Type B pancreatic cell (in vitro differentiated cells): ENCODE results near the gene TMEM37. TPM values are rescaled to one million over a fixed set of nuclear protein-coding genes. Genes with fewer than 3 reads are reported as not detected.
A peak's percentile ranks its signal among the peaks of the same experiment; 100 is the strongest.

Experiments
- DNase-seq: peaks from one replicate; pipeline ENCODE4 v3.0.0; 2021; ENCODE audit warnings: mixed read lengths; ENCODE audit not compliant: unreplicated experiment; ENCODE audit errors: extremely low spot score
- H3K27ac Mint-ChIP-seq: 2 replicates; pipeline ENCODE4 v1.8.0; 2021; ENCODE audit warnings: mild to moderate bottlenecking, mixed read lengths
- H3K27me3 Mint-ChIP-seq: 2 replicates; pipeline ENCODE4 v1.8.0; 2021; ENCODE audit warnings: mixed read lengths
- H3K36me3 Mint-ChIP-seq: 2 replicates; pipeline ENCODE4 v1.8.0; 2021; ENCODE audit warnings: mixed read lengths
- H3K4me1 Mint-ChIP-seq: one replicate; pipeline ENCODE4 v1.8.0; 2021; ENCODE audit warnings: mixed read lengths; ENCODE audit not compliant: unreplicated experiment
- H3K4me3 Mint-ChIP-seq: 2 replicates; pipeline ENCODE4 v1.8.0; 2021; ENCODE audit warnings: mild to moderate bottlenecking, mixed read lengths
- H3K9me3 Mint-ChIP-seq: 2 replicates; pipeline ENCODE4 v1.8.0; 2021; ENCODE audit warnings: mixed read lengths
- CTCF ChIP-seq: fragments of 200-600 bp; sonication (generic); conservative IDR thresholded peaks from 2 replicates; pipeline ENCODE4 v1.5.0; 2021; ENCODE audit warnings: antibody characterized with exemption, mild to moderate bottlenecking
- total RNA-seq: library from RNA; stranded (reverse); gene quantifications from 2 replicates; pipeline ENCODE4 v1.2.1, GENCODE V29; 2021; ENCODE audit warnings: low replicate concordance

The TMEM37 gene
- total RNA-seq, 1 donor from 2014 or later = 11.8 TPM

- peak; percentile 57 for DNase-seq
- H3K27me3 Mint-ChIP-seq = peaks cover 3% of the 10 kb centered on the region
- peaks cover 25% of the 10 kb centered on the region for H3K4me1 Mint-ChIP-seq
- no peak overlapping the region for H3K4me3 Mint-ChIP-seq
- H3K27ac Mint-ChIP-seq = no peak overlapping the region
- TF ChIP-seq CTCF = no peak
- no peaks in the 10 kb centered on the region for H3K9me3 Mint-ChIP-seq
- no peaks in the 10 kb centered on the region for H3K36me3 Mint-ChIP-seq
These were observed 49.1 kb downstream of the TMEM37 start for GRCh38 chr2:119480718-119481142.

- H3K9me3 Mint-ChIP-seq = no peaks in the 10 kb centered on the region
- peaks cover 29% of the 10 kb centered on the region for H3K4me1 Mint-ChIP-seq
- H3K27ac Mint-ChIP-seq = no peak overlapping the region
- TF ChIP-seq CTCF = no peak
- H3K36me3 Mint-ChIP-seq = no peaks in the 10 kb centered on the region
- no peak overlapping the region for H3K4me3 Mint-ChIP-seq
- peaks cover 8% of the 10 kb centered on the region for H3K27me3 Mint-ChIP-seq
- peak; percentile 64 for DNase-seq
These were observed 50.1 kb downstream of the TMEM37 start for GRCh38 chr2:119481501-119482455.

- Mint-ChIP-seq H3K27me3 (peaks cover 9% of the 10 kb centered on the region), H3K4me1 (peaks cover 38% of the 10 kb centered on the region), H3K27ac (no peak overlapping the region), H3K36me3 (no peaks in the 10 kb centered on the region), H3K4me3 (no peak overlapping the region), H3K9me3 (no peaks in the 10 kb centered on the region)
- TF ChIP-seq CTCF = no peak
- DNase-seq = peak; percentile 64
These were observed 51.1 kb downstream of the TMEM37 start for GRCh38 chr2:119482481-119483394.

GRCh38 chr2:119483395-119483753 is 51.7 kb downstream of the TMEM37 start:
- Mint-ChIP-seq H3K36me3 (no peaks in the 10 kb centered on the region), H3K27ac (no peak overlapping the region), H3K4me1 (peaks cover 44% of the 10 kb centered on the region), H3K27me3 (peaks cover 9% of the 10 kb centered on the region), H3K4me3 (no peak overlapping the region), H3K9me3 (no peaks in the 10 kb centered on the region)
- no peak for TF ChIP-seq CTCF
- DNase-seq = no peak

DNA sequence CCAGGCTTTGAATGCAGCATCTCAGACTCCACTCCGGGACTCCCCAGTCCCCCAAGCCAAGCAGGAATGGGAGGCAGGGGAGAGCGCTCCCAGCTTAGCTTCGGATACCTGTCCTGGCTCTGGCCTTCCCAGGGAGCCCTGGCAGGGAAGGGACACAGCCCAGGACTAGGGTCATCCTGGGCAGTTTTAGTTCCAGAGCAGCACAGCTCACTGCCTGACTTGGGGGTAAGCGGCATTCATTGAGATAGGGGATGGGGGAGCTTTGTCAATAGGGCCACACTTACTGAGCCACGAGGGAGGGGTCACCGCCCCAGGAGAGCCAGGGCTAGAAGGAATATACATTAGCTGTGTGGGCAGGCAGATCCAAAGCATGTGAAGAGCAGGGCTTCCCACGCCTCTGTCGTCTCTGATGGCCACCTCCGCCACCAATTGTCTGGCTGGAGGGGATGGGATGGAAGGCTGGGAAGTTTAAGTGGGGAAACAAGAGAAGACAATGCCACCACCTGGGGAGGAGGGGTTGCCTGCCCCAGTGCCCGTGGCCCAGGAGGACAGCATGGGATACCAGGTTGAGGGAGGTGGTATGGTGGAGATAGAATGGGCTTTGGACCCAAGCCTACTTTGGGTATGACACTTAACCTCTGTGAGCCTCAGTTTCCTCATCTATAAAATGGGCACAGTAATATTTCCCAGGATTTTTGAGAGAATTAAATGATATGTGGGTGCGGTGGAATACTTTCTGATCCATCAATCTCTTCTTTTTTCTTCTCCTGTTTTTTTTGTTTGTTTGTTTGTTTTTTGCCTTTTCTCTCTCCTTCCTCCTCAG is 52.5 kb downstream of the TMEM37 start:
- TF ChIP-seq CTCF = no peak
- H3K4me3 Mint-ChIP-seq = no peak overlapping the region
- peaks cover 9% of the 10 kb centered on the region for H3K27me3 Mint-ChIP-seq
- DNase-seq = peak; percentile 62
- H3K9me3 Mint-ChIP-seq = no peaks in the 10 kb centered on the region
- H3K4me1 Mint-ChIP-seq = peaks cover 47% of the 10 kb centered on the region
- no peak overlapping the region for H3K27ac Mint-ChIP-seq
- no peaks in the 10 kb centered on the region for H3K36me3 Mint-ChIP-seq
